MV-4-11 (cell line): ENCODE measurements around the gene PRMT1.
A peak's percentile ranks its signal among the peaks of the same experiment; 100 is the strongest.

Experiments
- DNase-seq: peaks from one replicate; lab custom pipeline; 2025; lab: John Stamatoyannopoulos, UW

The PRMT1 gene

DNA sequence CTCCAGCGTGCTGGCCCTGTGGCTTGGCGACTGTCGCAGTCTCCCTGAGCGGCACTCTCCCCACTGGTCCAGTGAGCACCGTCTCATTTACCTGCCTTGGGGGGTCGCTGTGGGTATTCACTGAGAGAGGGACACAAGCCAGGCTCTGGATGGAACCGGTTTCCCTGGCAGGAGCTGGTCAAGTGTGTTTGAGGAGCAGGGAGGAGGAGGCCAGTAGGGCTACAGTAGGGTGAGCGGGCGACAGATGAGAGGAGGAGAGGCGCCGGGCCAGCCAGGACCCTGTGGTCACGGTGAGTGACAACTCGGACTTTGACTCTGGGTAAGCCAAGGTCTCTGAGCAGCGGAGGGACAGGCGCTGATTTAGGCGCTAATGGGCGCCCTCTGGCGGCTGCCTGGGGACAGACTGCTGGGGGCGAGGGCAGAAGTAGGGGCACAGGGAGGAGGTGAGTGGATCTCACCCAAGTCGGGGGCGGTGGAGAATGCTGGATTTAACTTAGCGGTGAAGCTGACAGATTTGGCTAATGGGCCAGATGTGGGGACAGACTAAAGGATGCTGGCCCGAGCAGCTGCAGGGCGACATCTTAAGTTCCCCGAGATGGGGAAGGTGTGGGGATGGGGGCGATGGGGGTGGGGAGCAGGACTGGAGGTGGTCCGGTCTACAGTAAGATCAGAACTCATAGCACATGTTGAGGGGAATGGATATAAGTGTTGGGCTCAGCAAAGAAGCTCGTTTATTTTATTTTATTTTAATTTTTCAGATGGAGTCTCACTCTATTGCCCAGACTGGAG, 4.7 kb upstream of the PRMT1 start:
- DNase-seq = peak; percentile 56

DNA sequence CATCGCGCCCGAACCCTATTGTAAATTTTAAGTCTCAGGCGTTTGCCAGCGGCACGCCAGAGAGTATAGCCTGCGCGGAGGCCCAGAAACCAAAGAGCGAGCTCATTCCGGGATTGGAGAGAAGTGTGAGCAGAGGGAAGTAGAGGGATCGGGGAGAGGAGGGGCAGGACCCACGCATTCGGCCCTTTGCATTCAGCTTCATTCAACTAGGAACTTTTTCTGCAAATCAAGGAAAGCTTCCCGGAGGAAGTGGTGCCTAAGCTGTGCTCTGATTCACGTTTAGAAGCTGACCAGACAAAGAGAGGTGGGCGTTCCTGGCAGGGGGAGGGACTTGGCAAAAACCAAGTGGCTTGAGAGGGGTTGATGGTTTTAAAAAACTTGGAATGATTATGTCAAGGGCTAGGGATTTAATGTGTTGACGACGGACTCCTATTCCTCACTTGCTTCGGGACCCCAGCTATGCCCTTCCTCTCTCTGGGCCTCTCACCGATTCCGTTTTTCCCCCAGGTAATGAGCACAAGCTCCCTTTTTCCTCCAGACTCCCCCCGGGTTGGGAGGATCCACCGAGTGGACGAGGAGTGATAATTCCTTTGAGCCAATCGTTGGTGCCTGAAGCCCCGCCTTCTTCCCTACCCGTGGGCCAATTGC, 811 bp upstream of the PRMT1 start:
- DNase-seq = peak; percentile 95

DNA sequence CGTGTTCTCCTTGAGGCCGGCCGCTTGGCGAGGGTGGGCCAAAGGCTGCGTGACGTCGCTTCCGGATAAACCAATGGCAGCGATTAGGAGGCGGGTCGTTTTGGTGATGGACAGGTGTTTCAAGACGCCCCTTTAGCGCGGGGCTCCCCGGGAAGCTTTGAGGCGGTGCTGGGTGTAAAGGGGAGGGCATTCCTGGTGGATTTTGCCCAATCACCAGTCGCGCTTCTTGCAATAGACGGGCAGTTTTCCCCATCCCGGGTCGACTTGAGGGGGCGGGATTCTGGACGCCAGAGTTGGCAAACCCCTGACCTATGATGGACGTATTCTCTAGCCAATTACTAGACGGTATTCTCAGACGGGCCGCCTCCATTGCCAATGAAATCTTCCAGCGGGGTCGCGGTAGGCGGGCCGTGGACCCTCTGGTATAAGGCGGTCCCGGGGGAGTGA, 264 bp upstream of the PRMT1 start:
- peak; percentile 100 for DNase-seq

DNA sequence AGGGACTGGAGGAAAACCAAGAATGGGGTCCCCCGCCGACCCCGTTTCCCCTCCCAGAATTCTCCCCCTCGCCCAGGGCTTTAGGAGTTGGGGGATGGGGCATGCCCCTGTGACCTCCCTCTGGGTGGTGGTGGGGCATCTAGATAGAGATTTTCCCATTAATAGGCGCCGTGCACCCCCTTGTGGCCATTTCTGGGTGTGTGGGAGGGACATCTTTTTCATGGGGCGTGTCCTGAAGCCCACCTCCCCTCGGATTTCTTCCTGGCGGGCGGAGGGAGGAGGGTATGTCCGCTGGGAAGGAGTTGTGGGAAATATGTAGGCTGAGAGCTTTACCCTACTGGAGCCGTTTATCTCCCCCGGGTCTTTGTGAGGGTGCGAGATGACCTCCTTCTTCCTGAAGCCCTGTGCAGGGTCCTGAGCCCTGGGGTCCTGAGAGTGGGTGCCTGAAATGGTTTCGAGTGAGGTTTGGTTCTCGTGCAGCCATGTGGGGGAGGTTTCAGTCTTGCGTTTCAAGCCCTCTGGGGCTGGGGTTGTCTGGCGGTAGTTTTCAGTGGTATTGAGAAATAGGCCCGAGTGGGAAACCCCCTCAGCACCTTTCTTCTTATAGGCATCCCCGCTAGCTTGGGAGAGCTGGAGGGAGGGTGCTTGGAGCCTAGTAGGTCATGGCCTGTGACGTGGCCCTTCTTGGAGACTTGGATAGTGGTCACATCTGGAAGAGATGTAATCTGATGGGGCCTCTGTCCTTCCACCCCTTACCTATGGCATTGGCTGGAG, 1.0 kb downstream of the PRMT1 start:
- DNase-seq = peak; percentile 57

GRCh38 chr19:49678985-49679770, 2.1 kb downstream of the PRMT1 start:
- DNase-seq = no peak

- DNase-seq = no peak
These were observed 2.8 kb downstream of the PRMT1 start for GRCh38 chr19:49679771-49680413.

GRCh38 chr19:49680421-49681351, 3.6 kb downstream of the PRMT1 start:
- DNase-seq = peak; percentile 85

DNA sequence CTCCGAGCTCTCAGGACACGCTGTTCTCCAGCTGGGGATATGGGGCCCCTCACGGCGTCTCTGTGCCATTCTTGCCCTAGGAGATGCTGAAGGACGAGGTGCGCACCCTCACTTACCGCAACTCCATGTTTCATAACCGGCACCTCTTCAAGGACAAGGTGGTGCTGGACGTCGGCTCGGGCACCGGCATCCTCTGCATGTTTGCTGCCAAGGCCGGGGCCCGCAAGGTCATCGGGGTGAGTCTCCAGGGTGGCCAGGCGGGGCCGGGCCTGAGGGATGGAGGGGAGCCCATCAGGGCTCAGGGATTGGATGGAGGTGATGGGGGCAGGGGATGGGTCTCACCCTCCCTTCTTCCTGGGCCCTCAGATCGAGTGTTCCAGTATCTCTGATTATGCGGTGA, 4.8 kb downstream of the PRMT1 start:
- no peak for DNase-seq

- peak; percentile 54 for DNase-seq
These were observed 5.2 kb downstream of the PRMT1 start for GRCh38 chr19:49682274-49682673.

DNA sequence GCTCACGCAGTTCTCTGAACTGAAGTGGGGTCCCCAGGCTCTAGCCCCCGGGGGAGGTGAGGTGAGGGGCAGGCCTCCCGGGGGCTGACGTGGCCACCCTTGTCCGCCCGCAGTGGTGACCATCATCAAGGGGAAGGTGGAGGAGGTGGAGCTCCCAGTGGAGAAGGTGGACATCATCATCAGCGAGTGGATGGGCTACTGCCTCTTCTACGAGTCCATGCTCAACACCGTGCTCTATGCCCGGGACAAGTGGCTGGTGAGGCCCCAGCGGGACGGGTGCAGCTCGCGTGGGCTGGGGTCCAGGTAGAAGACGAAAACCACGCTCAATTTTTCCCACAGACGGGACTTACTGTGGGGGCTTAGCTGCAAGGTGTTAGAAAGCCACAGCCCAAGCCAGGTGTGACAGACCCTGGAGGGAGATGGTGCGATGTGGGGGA, 6.8 kb downstream of the PRMT1 start:
- no peak for DNase-seq

DNA sequence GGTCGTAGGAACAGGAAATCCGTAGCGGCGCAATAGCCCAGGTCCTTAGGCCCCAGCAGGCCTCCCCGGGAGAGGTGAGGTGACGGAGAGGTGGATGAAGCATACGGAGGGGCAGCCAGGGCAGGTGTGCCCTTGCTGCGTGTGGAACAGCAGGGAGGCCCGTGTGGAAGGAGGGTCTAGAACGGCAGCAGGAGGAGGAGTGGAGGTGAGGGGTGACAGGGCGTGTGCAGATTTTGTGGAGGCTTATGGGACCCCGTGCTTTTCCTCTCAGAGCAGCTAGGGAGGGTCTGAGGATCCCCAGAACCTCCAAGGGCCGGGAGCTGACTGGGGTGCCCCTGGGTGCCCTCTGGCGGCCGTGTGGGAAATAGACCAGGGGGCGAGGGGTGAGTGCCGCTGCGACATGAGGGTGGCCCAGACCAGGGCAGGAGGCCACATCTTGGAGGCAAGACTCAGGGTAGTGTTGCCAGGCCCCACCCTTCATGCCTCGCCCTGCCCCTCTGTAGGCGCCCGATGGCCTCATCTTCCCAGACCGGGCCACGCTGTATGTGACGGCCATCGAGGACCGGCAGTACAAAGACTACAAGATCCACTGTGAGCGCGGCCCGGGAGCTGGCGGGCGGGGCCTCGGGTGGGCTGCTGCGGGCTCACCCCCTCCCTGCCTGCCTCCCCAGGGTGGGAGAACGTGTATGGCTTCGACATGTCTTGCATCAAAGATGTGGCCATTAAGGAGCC, 7.3 kb downstream of the PRMT1 start:
- peak; percentile 20 for DNase-seq

DNA sequence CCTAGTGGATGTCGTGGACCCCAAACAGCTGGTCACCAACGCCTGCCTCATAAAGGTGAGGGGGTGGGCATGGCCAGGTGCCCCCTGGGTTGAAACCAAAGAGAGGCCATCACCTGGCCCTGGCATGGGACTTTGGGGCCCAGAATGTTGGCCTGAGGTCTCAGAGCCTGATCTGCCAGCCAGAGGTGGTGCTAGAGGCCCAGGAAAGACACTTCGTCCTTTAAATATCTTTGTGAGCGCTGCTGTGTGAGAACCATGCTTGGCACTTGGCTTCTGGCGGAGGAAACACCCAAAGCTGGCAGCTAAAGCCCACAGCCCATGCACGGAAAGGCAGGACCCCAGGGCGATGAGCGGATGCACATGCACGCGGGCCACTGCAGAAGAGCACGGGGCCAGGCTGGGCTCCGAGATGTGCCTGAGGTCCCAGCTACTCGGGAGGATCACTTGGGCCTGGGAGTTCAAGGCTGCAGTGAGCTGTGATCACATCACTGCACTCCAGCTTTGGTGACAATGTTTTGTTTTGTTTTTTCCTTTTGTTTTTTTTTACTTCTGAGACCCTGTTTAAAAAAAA, 8.0 kb downstream of the PRMT1 start:
- no peak for DNase-seq

- no peak for DNase-seq
These were observed 8.8 kb downstream of the PRMT1 start for GRCh38 chr19:49685845-49686332.

DNA sequence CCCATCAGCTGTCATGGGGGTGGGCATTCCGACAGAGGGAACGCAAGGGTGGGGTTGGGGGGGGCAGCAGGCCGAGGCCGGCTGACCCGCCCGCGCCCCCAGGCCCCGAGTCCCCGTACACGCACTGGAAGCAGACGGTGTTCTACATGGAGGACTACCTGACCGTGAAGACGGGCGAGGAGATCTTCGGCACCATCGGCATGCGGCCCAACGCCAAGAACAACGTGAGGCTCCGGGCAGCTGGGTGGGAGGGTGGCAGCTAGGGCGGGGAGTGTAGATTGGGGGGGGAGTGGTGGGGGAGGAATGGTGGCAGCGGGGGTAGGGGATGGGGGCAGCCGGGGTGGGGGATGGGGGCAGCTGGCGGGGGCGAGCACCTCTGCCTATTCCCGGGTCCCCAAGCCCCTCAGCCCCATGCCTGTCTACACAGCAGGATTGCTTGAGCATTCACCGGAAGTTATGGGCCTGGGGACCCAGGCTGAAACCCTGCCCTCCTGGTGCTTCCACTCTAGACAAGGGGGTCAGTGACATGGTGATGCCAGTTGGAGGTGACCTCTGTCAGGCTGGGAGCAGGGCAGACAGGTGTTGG, 9.5 kb downstream of the PRMT1 start:
- no peak for DNase-seq

DNA sequence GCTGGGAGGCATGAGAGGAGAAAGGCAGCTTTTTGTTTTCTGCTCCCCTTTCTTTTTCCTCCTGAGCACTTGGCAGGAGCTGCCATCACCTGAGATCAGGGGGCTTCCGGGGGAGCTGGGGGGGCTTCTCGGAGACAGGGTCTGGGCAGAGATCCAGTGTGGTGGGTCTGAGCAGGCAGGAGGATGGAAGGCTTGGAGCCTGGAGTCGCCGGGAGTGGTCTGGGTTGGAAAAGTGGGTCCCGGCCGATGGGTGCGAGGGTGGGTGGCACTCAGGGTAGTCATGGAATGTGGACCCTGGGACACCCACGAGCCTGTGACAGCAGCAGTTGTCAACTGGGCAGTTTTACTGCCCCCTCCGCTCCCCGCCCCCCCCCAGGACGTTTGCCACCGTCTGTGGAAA, 10.1 kb downstream of the PRMT1 start:
- DNase-seq = no peak

DNA sequence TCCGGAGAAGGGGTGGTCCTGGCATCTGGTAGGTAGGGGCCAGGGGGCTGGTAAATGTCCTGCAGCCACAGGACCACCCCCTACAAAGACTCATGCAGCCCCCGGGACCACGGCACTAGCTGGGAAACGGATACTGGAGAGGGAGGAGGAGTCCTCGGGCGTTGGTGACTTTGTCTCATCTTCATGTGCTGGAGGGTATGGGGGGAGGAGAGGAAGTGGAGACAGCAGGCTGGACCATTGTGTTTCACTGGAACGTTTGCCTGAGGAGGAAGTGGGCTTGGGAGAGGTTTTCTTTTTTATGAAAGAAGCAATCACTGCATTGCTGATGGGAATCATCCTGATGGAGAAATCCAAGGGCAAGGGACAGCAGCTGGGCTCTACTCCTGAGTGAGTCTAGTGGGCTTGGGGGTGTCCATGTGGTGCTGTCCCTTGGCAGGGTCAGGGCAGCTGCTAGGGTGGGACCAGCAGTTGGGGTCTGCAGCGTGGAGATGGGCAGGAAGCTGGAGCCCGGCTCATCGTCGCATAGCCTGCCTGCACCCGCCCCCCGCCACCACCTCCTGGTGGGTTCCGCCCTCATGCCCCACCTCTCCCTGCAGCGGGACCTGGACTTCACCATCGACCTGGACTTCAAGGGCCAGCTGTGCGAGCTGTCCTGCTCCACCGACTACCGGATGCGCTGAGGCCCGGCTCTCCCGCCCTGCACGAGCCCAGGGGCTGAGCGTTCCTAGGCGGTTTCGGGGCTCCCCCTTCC, 10.7 kb downstream of the PRMT1 start:
- DNase-seq = peak; percentile 70

GRCh38 chr19:49688531-49689132, 11.6 kb downstream of the PRMT1 start:
- DNase-seq = no peak
